ENCODE measurements around the gene GNA15.

GNA15 gene

DNA sequence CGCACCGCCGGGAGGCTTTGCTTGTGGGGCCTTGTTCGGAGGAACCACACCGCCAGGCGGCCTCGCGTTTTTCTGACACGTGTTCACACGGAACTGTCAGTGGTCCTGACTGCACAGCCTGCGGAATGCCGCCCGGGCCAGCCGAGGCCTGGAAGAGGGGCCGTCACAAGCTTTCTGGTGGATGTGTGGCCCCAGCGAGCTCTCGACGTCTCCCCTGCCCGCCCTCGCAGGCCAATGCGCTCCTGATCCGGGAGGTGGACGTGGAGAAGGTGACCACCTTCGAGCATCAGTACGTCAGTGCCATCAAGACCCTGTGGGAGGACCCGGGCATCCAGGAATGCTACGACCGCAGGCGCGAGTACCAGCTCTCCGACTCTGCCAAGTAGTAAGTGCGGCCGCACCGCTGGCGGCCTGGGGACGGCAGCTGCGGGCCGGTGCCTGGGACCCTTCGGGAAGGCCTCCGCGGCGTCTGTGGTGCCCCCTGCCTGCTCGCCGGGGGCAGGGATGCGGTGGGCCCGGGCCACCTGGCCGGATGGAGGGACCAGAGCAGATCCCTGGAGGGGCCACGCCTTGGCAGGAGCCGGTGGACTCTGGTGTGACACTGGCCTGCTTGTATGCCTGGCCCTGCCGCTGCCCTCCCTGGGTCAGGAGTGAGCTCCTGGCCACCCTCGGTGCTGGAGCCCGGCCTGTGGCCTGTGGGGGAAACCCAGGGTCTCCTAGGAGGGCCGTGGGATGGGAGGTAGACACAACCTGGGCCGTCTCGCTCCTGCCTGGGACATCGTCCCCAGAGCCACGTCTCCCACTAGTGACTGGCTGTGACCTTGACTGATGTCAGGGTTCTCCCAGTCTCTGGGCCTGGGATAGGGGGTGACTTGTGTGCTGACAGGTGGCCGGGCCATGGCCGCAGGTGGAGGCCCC, 22.5 kb upstream of the GNA15 start:
- H3K27ac ChIP-seq (replicated peaks), result no peak overlapping the region
- no peak for DNase-seq (ENCODE audit: low read depth in 1 of 2, low spot score in 1 of 2)
- no peaks in the 10 kb centered on the region for H3K27me3 ChIP-seq (ENCODE audit: insufficient read depth, poor library complexity, severe bottlenecking)
- H3K4me3 ChIP-seq (replicated peaks; ENCODE audit: insufficient read depth, low read length), result no peak overlapping the region
- TF ChIP-seq SPI1 (IDR thresholded peaks at IDR 0.05; ENCODE audit: borderline replicate concordance, low read depth) (no peak), POLR2AphosphoS5 (IDR thresholded peaks at IDR 0.05; ENCODE audit: low read depth) (no peak), GABPA (IDR thresholded peaks at IDR 0.05; ENCODE audit: low read depth) (no peak)
- TF ChIP-seq, protein P1, sequence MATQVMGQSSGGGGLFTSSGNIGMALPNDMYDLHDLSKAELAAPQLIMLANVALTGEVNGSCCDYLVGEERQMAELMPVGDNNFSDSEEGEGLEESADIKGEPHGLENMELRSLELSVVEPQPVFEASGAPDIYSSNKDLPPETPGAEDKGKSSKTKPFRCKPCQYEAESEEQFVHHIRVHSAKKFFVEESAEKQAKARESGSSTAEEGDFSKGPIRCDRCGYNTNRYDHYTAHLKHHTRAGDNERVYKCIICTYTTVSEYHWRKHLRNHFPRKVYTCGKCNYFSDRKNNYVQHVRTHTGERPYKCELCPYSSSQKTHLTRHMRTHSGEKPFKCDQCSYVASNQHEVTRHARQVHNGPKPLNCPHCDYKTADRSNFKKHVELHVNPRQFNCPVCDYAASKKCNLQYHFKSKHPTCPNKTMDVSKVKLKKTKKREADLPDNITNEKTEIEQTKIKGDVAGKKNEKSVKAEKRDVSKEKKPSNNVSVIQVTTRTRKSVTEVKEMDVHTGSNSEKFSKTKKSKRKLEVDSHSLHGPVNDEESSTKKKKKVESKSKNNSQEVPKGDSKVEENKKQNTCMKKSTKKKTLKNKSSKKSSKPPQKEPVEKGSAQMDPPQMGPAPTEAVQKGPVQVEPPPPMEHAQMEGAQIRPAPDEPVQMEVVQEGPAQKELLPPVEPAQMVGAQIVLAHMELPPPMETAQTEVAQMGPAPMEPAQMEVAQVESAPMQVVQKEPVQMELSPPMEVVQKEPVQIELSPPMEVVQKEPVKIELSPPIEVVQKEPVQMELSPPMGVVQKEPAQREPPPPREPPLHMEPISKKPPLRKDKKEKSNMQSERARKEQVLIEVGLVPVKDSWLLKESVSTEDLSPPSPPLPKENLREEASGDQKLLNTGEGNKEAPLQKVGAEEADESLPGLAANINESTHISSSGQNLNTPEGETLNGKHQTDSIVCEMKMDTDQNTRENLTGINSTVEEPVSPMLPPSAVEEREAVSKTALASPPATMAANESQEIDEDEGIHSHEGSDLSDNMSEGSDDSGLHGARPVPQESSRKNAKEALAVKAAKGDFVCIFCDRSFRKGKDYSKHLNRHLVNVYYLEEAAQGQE (IDR thresholded peaks at IDR 0.05; ENCODE audit: insufficient replicate concordance, low read depth), result no peak
- TF ChIP-seq, protein P2, sequence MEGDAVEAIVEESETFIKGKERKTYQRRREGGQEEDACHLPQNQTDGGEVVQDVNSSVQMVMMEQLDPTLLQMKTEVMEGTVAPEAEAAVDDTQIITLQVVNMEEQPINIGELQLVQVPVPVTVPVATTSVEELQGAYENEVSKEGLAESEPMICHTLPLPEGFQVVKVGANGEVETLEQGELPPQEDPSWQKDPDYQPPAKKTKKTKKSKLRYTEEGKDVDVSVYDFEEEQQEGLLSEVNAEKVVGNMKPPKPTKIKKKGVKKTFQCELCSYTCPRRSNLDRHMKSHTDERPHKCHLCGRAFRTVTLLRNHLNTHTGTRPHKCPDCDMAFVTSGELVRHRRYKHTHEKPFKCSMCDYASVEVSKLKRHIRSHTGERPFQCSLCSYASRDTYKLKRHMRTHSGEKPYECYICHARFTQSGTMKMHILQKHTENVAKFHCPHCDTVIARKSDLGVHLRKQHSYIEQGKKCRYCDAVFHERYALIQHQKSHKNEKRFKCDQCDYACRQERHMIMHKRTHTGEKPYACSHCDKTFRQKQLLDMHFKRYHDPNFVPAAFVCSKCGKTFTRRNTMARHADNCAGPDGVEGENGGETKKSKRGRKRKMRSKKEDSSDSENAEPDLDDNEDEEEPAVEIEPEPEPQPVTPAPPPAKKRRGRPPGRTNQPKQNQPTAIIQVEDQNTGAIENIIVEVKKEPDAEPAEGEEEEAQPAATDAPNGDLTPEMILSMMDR (IDR thresholded peaks at IDR 0.05; ENCODE audit: insufficient read depth, low read length), result no peak

- H3K27me3 ChIP-seq (ENCODE audit: insufficient read depth, poor library complexity, severe bottlenecking), result no peaks in the 10 kb centered on the region
Measured at GRCh38 chr19:3114018-3114726, 21.7 kb upstream of the GNA15 start.

DNA sequence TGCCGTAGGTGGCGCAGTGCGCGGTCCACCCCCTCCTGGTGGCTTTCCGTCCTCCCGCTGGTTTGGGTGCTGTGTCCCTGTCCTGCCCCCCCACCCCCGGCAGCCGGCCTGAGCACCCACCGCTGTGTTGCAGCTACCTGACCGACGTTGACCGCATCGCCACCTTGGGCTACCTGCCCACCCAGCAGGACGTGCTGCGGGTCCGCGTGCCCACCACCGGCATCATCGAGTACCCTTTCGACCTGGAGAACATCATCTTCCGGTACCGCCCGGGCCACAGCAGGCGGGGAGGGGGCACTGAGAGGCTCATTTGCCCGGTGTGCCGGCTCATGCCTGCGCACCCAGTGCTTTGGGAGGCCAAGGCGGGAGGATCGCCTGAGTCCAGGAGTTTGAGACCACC, 21.0 kb upstream of the GNA15 start:
- Histone ChIP-seq H3K27ac (replicated peaks) (no peak overlapping the region), H3K4me3 (replicated peaks; ENCODE audit: insufficient read depth, low read length) (no peak overlapping the region), H3K27me3 (ENCODE audit: insufficient read depth, poor library complexity, severe bottlenecking) (no peaks in the 10 kb centered on the region)
- DNase-seq (ENCODE audit: low read depth in 1 of 2, low spot score in 1 of 2), result no peak
- no peak for TF ChIP-seq SPI1 (IDR thresholded peaks at IDR 0.05; ENCODE audit: borderline replicate concordance, low read depth)
- no peak for TF ChIP-seq GABPA (IDR thresholded peaks at IDR 0.05; ENCODE audit: low read depth)
- TF ChIP-seq, protein P2 (IDR thresholded peaks at IDR 0.05; ENCODE audit: insufficient read depth, low read length), result no peak
- no peak for TF ChIP-seq POLR2AphosphoS5 (IDR thresholded peaks at IDR 0.05; ENCODE audit: low read depth)
- TF ChIP-seq, protein P1 (IDR thresholded peaks at IDR 0.05; ENCODE audit: insufficient replicate concordance, low read depth), result no peak

More at GRCh38 chr19:3114018-3114726, 21.7 kb upstream of the GNA15 start:
- Histone ChIP-seq H3K4me3 (replicated peaks; ENCODE audit: insufficient read depth, low read length) (no peak overlapping the region), H3K27ac (replicated peaks) (no peak overlapping the region)
- TF ChIP-seq, protein P1 (IDR thresholded peaks at IDR 0.05; ENCODE audit: insufficient replicate concordance, low read depth), result no peak
- TF ChIP-seq GABPA (IDR thresholded peaks at IDR 0.05; ENCODE audit: low read depth) (no peak), POLR2AphosphoS5 (IDR thresholded peaks at IDR 0.05; ENCODE audit: low read depth) (no peak), SPI1 (IDR thresholded peaks at IDR 0.05; ENCODE audit: borderline replicate concordance, low read depth) (no peak)
- TF ChIP-seq, protein P2 (IDR thresholded peaks at IDR 0.05; ENCODE audit: insufficient read depth, low read length), result no peak
- DNase-seq (ENCODE audit: low read depth in 1 of 2, low spot score in 1 of 2), result no peak

Measured in HL-60 (cell line).